GM19328 (cell line): ENCODE measurements around the gene PRLH.

ENCODE experiments used
- ATAC-seq: cut with Tn5 transposase; IDR thresholded peaks from one replicate; pipeline ENCODE4 v1.9.1; 2021; ENCODE audit warnings: mild to moderate bottlenecking, moderate library complexity; ENCODE audit not compliant: unreplicated experiment

PRLH gene

GRCh38 chr2:237566401-237567235 lies at the start of gene PRLH:
Gene PRLH, plus strand, starts transcription at chr2:237566574. Its CDS starts 0 bp downstream, at chr2:237566574.
- ATAC-seq = no peak

- ATAC-seq = no peak
Measured at GRCh38 chr2:237517163-237517562, 49.2 kb upstream of the PRLH start.

GRCh38 chr2:237517990-237518389 lies 48.4 kb upstream of the PRLH start:
- ATAC-seq = no peak

GRCh38 chr2:237519506-237520245 lies 46.7 kb upstream of the PRLH start:
- ATAC-seq = no peak

- no peak for ATAC-seq
Measured at GRCh38 chr2:237520290-237520689, 46.1 kb upstream of the PRLH start.

GRCh38 chr2:237524631-237525030 lies 41.7 kb upstream of the PRLH start:
- ATAC-seq = no peak

GRCh38 chr2:237525559-237526157 lies 40.7 kb upstream of the PRLH start:
- no peak for ATAC-seq

- ATAC-seq = no peak
Measured at GRCh38 chr2:237527233-237527632, 39.1 kb upstream of the PRLH start.

GRCh38 chr2:237527766-237528165 lies 38.6 kb upstream of the PRLH start:
- no peak for ATAC-seq

- ATAC-seq = peak; percentile 81
Measured at GRCh38 chr2:237529452-237530402, 36.6 kb upstream of the PRLH start.

GRCh38 chr2:237530472-237531433 lies 35.6 kb upstream of the PRLH start:
- ATAC-seq = no peak

- no peak for ATAC-seq
Measured at GRCh38 chr2:237532160-237532559, 34.2 kb upstream of the PRLH start.

GRCh38 chr2:237533668-237534161 lies 32.7 kb upstream of the PRLH start:
- no peak for ATAC-seq

GRCh38 chr2:237534380-237534779 lies 32.0 kb upstream of the PRLH start:
- ATAC-seq = no peak

GRCh38 chr2:237535385-237536082 lies 30.8 kb upstream of the PRLH start:
- ATAC-seq = no peak

GRCh38 chr2:237536083-237536415 lies 30.3 kb upstream of the PRLH start:
- ATAC-seq = no peak

GRCh38 chr2:237536617-237537016 lies 29.8 kb upstream of the PRLH start:
- no peak for ATAC-seq

- ATAC-seq = no peak
Measured at GRCh38 chr2:237538001-237538720, 28.2 kb upstream of the PRLH start.
